ENCODE data around the gene AGAP2.
A peak's percentile ranks its signal among the peaks of the same experiment; 100 is the strongest.

The AGAP2 gene

DNA sequence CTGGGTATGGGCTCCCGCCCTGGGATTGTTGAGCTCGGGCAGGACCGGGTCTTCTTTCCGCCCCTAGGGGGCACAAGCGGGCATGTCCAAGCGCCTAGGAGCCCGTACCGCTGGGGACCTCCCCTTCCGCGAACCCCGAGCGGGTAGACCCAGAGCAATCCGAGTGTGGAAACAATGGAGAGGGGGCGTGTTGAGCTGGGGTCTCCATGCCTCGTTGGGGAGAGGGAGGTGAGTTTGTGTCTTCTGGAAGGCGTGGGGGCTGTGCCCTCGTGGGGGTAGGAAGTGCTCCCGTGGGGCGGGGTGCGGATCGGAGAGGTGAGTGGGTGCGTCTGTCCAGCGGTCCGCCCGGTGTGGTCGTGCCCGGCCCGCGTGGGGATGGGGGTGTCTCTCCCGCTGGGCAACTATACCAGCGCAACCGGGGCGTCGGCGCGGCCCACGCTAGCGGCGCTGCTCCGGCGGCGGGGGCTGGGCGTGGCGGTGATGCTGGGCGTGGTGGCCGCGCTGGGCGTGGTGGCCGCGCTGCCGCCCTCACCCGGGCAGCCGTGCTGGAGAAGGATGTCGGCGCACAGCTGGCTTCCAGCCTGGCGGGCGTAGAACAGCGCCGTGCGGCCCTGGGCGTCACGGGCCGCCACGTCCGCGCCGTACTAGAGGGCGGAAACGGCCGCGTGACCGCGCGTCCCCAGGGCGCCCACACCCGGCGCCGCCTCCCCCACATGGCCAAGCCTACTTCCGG, 12.2 kb downstream of the AGAP2 start (continued):
- TF ChIP-seq REST (tag by site-specific recombination; IDR thresholded peaks at IDR 0.05) = peak; percentile 82
- TF ChIP-seq ZNF221 (tag by site-specific recombination; IDR thresholded peaks at IDR 0.05; ENCODE audit: borderline replicate concordance) = no peak
- no peak for TF ChIP-seq ZNF518A (tag by site-specific recombination; conservative IDR thresholded peaks at IDR 0.05; ENCODE audit: low read depth)
- TF ChIP-seq, protein P1, sequence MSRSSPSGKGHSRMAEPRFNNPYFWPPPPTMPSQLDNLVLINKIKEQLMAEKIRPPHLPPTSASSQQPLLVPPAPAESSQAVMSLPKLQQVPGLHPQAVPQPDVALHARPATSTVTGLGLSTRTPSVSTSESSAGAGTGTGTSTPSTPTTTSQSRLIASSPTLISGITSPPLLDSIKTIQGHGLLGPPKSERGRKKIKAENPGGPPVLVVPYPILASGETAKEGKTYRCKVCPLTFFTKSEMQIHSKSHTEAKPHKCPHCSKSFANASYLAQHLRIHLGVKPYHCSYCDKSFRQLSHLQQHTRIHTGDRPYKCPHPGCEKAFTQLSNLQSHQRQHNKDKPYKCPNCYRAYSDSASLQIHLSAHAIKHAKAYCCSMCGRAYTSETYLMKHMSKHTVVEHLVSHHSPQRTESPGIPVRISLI (tag by site-specific recombination; IDR thresholded peaks at IDR 0.05) = no peak
- TF ChIP-seq, protein P2, sequence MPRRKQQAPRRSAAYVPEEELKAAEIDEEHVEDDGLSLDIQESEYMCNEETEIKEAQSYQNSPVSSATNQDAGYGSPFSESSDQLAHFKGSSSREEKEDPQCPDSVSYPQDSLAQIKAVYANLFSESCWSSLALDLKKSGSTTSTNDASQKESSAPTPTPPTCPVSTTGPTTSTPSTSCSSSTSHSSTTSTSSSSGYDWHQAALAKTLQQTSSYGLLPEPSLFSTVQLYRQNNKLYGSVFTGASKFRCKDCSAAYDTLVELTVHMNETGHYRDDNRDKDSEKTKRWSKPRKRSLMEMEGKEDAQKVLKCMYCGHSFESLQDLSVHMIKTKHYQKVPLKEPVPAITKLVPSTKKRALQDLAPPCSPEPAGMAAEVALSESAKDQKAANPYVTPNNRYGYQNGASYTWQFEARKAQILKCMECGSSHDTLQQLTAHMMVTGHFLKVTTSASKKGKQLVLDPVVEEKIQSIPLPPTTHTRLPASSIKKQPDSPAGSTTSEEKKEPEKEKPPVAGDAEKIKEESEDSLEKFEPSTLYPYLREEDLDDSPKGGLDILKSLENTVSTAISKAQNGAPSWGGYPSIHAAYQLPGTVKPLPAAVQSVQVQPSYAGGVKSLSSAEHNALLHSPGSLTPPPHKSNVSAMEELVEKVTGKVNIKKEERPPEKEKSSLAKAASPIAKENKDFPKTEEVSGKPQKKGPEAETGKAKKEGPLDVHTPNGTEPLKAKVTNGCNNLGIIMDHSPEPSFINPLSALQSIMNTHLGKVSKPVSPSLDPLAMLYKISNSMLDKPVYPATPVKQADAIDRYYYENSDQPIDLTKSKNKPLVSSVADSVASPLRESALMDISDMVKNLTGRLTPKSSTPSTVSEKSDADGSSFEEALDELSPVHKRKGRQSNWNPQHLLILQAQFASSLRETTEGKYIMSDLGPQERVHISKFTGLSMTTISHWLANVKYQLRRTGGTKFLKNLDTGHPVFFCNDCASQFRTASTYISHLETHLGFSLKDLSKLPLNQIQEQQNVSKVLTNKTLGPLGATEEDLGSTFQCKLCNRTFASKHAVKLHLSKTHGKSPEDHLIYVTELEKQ (tag by site-specific recombination; IDR thresholded peaks at IDR 0.05; ENCODE audit: borderline replicate concordance) = 0 out of 2 replicates have a peak, but pooled peaks have one; percentile 40
- no peak for TF ChIP-seq ZNF544 (tag by site-specific recombination; IDR thresholded peaks at IDR 0.05)
- TF ChIP-seq ZBTB44 (tag by site-specific recombination; IDR thresholded peaks at IDR 0.05) = no peak
- TF ChIP-seq ZFP37 (tag by site-specific recombination; IDR thresholded peaks at IDR 0.05) = peak; percentile 89
- no peak for TF ChIP-seq ZNF23 (tag by site-specific recombination; IDR thresholded peaks at IDR 0.05; ENCODE audit: borderline replicate concordance)
- peak; percentile 49; the same call in 1 of the 2 replicates for TF ChIP-seq BCL11A (tag by site-specific recombination; IDR thresholded peaks at IDR 0.05; ENCODE audit: low read depth)
- TF ChIP-seq, protein P3, sequence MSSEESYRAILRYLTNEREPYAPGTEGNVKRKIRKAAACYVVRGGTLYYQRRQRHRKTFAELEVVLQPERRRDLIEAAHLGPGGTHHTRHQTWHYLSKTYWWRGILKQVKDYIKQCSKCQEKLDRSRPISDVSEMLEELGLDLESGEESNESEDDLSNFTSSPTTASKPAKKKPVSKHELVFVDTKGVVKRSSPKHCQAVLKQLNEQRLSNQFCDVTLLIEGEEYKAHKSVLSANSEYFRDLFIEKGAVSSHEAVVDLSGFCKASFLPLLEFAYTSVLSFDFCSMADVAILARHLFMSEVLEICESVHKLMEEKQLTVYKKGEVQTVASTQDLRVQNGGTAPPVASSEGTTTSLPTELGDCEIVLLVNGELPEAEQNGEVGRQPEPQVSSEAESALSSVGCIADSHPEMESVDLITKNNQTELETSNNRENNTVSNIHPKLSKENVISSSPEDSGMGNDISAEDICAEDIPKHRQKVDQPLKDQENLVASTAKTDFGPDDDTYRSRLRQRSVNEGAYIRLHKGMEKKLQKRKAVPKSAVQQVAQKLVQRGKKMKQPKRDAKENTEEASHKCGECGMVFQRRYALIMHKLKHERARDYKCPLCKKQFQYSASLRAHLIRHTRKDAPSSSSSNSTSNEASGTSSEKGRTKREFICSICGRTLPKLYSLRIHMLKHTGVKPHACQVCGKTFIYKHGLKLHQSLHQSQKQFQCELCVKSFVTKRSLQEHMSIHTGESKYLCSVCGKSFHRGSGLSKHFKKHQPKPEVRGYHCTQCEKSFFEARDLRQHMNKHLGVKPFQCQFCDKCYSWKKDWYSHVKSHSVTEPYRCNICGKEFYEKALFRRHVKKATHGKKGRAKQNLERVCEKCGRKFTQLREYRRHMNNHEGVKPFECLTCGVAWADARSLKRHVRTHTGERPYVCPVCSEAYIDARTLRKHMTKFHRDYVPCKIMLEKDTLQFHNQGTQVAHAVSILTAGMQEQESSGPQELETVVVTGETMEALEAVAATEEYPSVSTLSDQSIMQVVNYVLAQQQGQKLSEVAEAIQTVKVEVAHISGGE (tag by site-specific recombination; conservative IDR thresholded peaks at IDR 0.05; ENCODE audit: low read depth) = peak; percentile 61
- no peak for TF ChIP-seq ZNF121 (tag by site-specific recombination; IDR thresholded peaks at IDR 0.05)
- TF ChIP-seq, protein P4, sequence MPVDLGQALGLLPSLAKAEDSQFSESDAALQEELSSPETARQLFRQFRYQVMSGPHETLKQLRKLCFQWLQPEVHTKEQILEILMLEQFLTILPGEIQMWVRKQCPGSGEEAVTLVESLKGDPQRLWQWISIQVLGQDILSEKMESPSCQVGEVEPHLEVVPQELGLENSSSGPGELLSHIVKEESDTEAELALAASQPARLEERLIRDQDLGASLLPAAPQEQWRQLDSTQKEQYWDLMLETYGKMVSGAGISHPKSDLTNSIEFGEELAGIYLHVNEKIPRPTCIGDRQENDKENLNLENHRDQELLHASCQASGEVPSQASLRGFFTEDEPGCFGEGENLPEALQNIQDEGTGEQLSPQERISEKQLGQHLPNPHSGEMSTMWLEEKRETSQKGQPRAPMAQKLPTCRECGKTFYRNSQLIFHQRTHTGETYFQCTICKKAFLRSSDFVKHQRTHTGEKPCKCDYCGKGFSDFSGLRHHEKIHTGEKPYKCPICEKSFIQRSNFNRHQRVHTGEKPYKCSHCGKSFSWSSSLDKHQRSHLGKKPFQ (tag by site-specific recombination; IDR thresholded peaks at IDR 0.05) = 0 out of 2 replicates have a peak, but pooled peaks have one; percentile 30
- peak; percentile 95 for TF ChIP-seq KLF1 (tag by site-specific recombination; IDR thresholded peaks at IDR 0.05)
- no peak for TF ChIP-seq ZSCAN23 (tag by site-specific recombination; IDR thresholded peaks at IDR 0.05)
